Natural killer cell (primary cell): Measurements from ENCODE around the gene CD2BP2. TPM values are rescaled to one million over a fixed set of nuclear protein-coding genes. Genes with fewer than 3 reads are reported as not detected.
A peak's percentile ranks its signal among the peaks of the same experiment; 100 is the strongest.

Experiments
- ATAC-seq, 3 donors: fragments of 150-1000 bp in 2 of 3; fragments of 200-7000 bp in 1 of 3; cut with Tn5 transposase; 1 replicate in 1 of 3; 2 replicates in 2 of 3; pipeline ENCODE4 v1.10.0; 2021; ENCODE audit warnings: mild to moderate bottlenecking in 2 of 3, moderate library complexity in 2 of 3
- DNase-seq, 2 donors: peaks; one replicate each; pipeline versions ENCODE4 v3.0.0 to v3.0.0-alpha.2; 2013 to 2021; ENCODE audit warnings: mixed read lengths in 1 of 2
- H3K27ac ChIP-seq: one replicate; pipeline ENCODE4 v1.5.1; 2013; ENCODE audit warnings: mild to moderate bottlenecking, low read length
- H3K27me3 ChIP-seq: one replicate; pipeline ENCODE4 v1.6.1; 2013; ENCODE audit warnings: low read length; ENCODE audit not compliant: control insufficient read depth, insufficient read depth
- H3K36me3 ChIP-seq: one replicate; pipeline ENCODE4 v1.6.1; 2013; ENCODE audit warnings: low read length; ENCODE audit not compliant: control insufficient read depth, insufficient read depth
- H3K4me1 ChIP-seq: one replicate; pipeline ENCODE4 v1.6.1; 2013; ENCODE audit warnings: low read length; ENCODE audit not compliant: control insufficient read depth, insufficient read depth
- H3K4me3 ChIP-seq: one replicate; pipeline ENCODE4 v1.5.1; 2013; ENCODE audit warnings: low read length
- H3K9me3 ChIP-seq: one replicate; pipeline ENCODE4 v1.6.1; 2013; ENCODE audit warnings: low read length; ENCODE audit not compliant: control insufficient read depth, insufficient read depth
- H3K27ac Mint-ChIP-seq, 2 donors: one replicate each; pipeline ENCODE4 v1.8.0; 2022; ENCODE audit warnings: mild to moderate bottlenecking in 2 of 2, mixed read lengths in 2 of 2, moderate library complexity in 1 of 2
- H3K27me3 Mint-ChIP-seq, 2 donors: one replicate each; pipeline ENCODE4 v1.8.0; 2022; ENCODE audit warnings: low read depth in 2 of 2, mixed read lengths in 2 of 2
- H3K36me3 Mint-ChIP-seq: one replicate; pipeline ENCODE4 v1.8.0; 2022; ENCODE audit warnings: mixed read lengths
- H3K4me1 Mint-ChIP-seq, 2 donors: one replicate each; pipeline ENCODE4 v1.8.0; 2022; ENCODE audit warnings: mixed read lengths in 2 of 2
- H3K4me3 Mint-ChIP-seq: one replicate; pipeline ENCODE4 v1.8.0; 2022; ENCODE audit warnings: mild to moderate bottlenecking, moderate library complexity, mixed read lengths
- H3K9me3 Mint-ChIP-seq, 2 donors: one replicate each; pipeline ENCODE4 v1.8.0; 2022; ENCODE audit warnings: mixed read lengths in 2 of 2
- WGBS: methylation state at CpG from one replicate; pipeline ENCODE4 v1.1.7; 2013; ENCODE audit warnings: missing lambda C conversion rate; ENCODE audit not compliant: insufficient coverage; 5-methylcytosine and 5-hydroxymethylcytosine counted together
- intact Hi-C: fragments of 100-400 bp; cut with micrococcal nuclease; formaldehyde crosslinking; loops from one replicate; pipeline ENCODE4 v1.14.2; 2022
- total RNA-seq, 4 donors: library from RNA; stranded (reverse); fragments of 120-200 nt in 1 of 4; gene quantifications; one replicate each; pipeline versions ENCODE4 v1.2.3 to v1.2.4, GENCODE V29; 2013 to 2022
- TF ChIP-seq, protein P1 (sequence below): fragments of 200-600 bp; IDR thresholded peaks from one replicate; pipeline ENCODE4 v1.8.0; 2022; ENCODE audit warnings: antibody characterized with exemption

CD2BP2 gene
- total RNA-seq, 3 donors from 2014 or later (not counting 1 experiment from before 2014, with no cell fraction given), result 79.5 to 104 (median 87.7) TPM

DNA sequence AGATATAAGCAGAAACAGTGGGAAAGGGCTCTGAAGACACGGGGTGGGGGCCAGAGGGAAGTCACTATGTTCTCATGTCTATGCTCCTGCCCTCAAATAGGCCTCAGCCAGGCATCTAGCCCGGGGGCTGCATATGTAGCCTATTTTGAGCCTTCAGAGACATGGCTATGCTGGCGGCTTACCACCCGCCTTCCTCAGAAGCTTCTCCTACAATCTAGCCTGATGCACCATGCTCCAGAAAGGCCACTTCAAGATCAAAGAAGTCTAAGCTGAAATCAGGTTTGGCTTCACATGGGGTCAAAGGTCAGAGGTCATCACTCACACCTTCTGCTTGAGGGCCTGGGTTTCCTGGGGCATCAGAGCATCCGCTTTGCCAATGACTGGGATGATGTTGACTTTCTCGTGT is 25.7 kb upstream of the CD2BP2 start:
- DNase-seq (peak in 1 of 2 donors; percentile 45), ATAC-seq (no peak)
- peaks cover 16% of the 10 kb centered on the region for H3K36me3 ChIP-seq
- H3K27ac Mint-ChIP-seq, result peak overlapping the region; percentile 99 to 100
- H3K4me1 Mint-ChIP-seq, result peaks cover 57 to 64% of the 10 kb centered on the region in 2 donors
- 82% methylated on average over 6 of the region's 6 CpGs for WGBS
- H3K27me3 Mint-ChIP-seq, result no peaks in the 10 kb centered on the region
- no peaks in the 10 kb centered on the region for H3K9me3 Mint-ChIP-seq
- H3K36me3 Mint-ChIP-seq, result no peaks in the 10 kb centered on the region
- no peaks in the 10 kb centered on the region for H3K27me3 ChIP-seq
- intact Hi-C loops, result no loop called here
- TF ChIP-seq, protein P1, sequence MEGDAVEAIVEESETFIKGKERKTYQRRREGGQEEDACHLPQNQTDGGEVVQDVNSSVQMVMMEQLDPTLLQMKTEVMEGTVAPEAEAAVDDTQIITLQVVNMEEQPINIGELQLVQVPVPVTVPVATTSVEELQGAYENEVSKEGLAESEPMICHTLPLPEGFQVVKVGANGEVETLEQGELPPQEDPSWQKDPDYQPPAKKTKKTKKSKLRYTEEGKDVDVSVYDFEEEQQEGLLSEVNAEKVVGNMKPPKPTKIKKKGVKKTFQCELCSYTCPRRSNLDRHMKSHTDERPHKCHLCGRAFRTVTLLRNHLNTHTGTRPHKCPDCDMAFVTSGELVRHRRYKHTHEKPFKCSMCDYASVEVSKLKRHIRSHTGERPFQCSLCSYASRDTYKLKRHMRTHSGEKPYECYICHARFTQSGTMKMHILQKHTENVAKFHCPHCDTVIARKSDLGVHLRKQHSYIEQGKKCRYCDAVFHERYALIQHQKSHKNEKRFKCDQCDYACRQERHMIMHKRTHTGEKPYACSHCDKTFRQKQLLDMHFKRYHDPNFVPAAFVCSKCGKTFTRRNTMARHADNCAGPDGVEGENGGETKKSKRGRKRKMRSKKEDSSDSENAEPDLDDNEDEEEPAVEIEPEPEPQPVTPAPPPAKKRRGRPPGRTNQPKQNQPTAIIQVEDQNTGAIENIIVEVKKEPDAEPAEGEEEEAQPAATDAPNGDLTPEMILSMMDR, result no peak
- H3K4me3 Mint-ChIP-seq, result peak overlapping the region; percentile 79
- H3K4me3 ChIP-seq, result no peak overlapping the region
- peaks cover 79% of the 10 kb centered on the region for H3K4me1 ChIP-seq
- peak overlapping the region; percentile 42 for H3K27ac ChIP-seq
- H3K9me3 ChIP-seq, result no peaks in the 10 kb centered on the region

DNA sequence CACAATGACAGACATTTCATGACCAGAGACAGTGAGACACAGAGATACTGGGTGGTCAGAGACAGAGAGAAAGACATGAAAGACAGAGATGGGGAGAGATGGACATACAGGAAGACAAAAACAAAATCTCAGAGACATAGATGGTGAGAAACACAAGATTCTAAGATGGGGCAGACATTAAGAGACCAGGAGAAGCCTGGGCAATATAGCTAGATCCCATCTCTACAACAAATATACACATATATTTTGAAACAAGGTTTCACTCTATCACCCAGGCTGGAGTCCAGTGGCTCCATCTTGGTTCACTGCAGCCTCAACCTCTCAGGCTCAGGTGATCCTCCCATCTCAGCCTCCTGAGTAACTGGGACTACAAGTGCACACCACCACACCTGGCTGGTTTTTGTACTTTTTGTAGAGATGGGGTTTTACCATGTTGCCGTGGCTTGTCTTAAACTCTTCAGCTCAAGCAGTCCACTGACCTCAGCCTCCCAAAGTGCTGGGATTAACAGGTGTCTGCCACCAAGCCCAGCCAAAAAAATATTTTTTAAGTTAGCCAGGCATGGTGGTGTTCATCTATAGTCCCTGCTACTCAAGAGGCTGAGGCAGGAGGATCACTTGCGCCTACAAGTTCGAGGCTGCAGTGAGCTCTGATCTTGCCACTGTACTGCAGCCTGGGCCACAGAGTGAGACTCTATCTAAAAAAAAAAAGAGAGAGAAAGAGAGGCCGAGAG is 25.1 kb upstream of the CD2BP2 start:
- Histone ChIP-seq H3K4me1 (peaks cover 79% of the 10 kb centered on the region), H3K36me3 (peaks cover 16% of the 10 kb centered on the region), H3K4me3 (no peak overlapping the region), H3K27ac (no peak overlapping the region), H3K27me3 (no peaks in the 10 kb centered on the region), H3K9me3 (no peaks in the 10 kb centered on the region)
- Mint-ChIP-seq H3K4me1 (peaks cover 57 to 64% of the 10 kb centered on the region in 2 donors), H3K27me3 (no peaks in the 10 kb centered on the region), H3K9me3 (no peaks in the 10 kb centered on the region), H3K27ac (peak overlapping the region; percentile 99 to 100), H3K4me3 (peak overlapping the region; percentile 79), H3K36me3 (no peaks in the 10 kb centered on the region)
- no peak for ATAC-seq
- TF ChIP-seq, protein P1, result no peak
- WGBS, result 91% methylated on average over 4 of the region's 4 CpGs
- intact Hi-C loops, result no loop called here
- no peak for DNase-seq

DNA sequence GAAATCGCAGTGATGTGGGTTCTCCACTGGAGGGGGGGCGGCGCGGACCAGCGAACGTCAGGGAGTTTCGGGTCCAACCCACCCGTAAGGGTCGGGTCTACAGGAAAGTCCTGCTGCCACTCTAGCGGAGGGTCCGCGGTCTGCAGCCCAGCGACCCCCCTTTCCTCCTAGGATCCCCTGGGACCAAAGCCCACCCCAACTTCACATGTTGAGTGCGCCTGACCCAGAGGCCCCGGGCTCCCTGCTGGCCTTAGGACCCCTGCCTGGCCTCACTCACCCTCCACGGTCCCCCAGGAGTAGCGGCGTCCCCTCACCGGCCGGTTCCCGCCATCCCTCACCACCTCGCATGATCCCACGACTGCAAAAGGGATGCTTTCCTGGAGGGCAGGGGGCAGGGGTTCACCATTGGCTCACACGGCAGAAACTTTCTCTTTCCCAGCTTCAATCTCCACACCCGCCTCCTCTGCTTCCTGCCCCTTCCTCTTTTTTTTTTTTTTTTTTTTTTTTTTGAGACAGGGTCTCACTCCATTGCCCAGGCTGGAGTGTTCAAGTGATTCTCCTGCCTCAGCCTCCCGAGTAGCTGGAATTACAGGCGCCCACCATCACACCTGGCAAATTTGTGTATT is 24.2 kb upstream of the CD2BP2 start:
- intact Hi-C loops, result loop anchor here (2.0 kb wide), 1 partner anchor 44 kb away; no protein-coding TSS in a partner anchor
- peak overlapping the region; percentile 87 for H3K27ac ChIP-seq
- Mint-ChIP-seq H3K4me3 (peak overlapping the region; percentile 97), H3K27ac (peak overlapping the region; percentile 99 to 100), H3K27me3 (no peaks in the 10 kb centered on the region), H3K4me1 (peaks cover 57 to 64% of the 10 kb centered on the region in 2 donors), H3K9me3 (no peaks in the 10 kb centered on the region), H3K36me3 (no peaks in the 10 kb centered on the region)
- H3K36me3 ChIP-seq, result peaks cover 16% of the 10 kb centered on the region
- H3K4me1 ChIP-seq, result peaks cover 78% of the 10 kb centered on the region
- WGBS, result 39% methylated on average over 27 of the region's 27 CpGs
- TF ChIP-seq, protein P1, result no peak
- DNase-seq, result no peak
- no peaks in the 10 kb centered on the region for H3K9me3 ChIP-seq
- H3K27me3 ChIP-seq, result no peaks in the 10 kb centered on the region
- no peak for ATAC-seq
- H3K4me3 ChIP-seq, result peak overlapping the region; percentile 63
